Ramos (cell line): ENCODE measurements around the gene HSPH1.
"Not testable (repeated sequence)": the region's sequence is repeated elsewhere in the genome, so short reads cannot be mapped to it uniquely, and the experiment has no call there.

ENCODE experiments used
- in situ Hi-C: fragments of 300-500 bp; cut with MboI; formaldehyde crosslinking; loops from one replicate; pipeline ENCODE4 v1.14.3; 2022; ENCODE audit warnings: low sequenced_read_pairs; ENCODE audit not compliant: unreplicated experiment

Gene HSPH1

DNA sequence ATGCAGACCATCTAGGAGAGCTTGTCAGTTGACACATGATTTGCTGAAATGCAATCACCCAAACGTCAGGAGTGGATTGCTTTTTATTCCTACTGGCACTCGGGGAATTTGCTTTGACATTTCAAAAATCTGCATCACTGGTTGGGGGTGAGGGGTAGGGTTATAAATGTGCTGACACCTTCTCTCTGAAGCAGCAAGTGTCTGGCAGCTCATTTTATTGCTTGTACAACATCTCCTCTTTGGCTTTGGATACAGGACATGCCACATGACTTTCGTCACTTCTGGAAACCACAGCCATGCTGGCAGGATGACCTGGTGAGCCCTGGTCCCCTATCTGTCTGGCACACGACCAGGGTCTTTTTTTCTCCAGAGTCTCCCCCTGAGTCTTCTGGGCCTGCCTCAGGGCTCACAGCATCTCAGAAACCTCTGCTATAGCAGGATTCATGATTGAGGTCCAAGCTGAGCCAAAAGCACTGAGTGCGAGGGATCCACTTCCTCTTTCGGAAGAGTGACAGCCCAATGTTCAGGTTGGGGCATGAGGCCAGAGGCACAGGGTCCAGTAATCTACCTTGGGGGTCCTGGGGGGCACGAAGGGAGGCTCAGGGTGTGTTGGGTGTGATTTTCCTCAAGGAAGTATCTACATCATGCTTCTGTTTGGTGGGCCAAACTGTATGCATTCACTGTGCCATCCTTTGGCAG is 60.1 kb downstream of the HSPH1 start:
- in situ Hi-C loops: no loop called here

DNA sequence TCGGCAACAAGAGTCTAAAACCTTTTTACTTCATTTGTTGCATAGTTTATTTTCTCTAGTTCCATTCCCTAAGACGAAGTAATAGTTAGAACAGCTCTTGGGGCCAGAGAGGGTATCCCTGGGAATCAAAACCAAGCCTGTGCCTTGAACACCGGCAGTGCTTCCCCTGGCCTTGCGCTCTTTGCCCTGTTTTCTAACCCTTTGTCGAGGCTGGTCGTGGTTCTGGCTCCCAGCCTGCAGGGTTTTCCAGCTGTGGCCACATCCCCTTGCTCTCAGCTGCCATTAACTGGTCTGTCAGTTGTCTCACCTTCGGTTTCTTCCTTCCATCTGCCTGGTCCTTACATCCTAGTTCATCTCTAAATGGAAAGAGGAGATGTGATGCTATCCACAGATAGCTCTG is 61.0 kb downstream of the HSPH1 start:
- in situ Hi-C loops: no loop called here

DNA sequence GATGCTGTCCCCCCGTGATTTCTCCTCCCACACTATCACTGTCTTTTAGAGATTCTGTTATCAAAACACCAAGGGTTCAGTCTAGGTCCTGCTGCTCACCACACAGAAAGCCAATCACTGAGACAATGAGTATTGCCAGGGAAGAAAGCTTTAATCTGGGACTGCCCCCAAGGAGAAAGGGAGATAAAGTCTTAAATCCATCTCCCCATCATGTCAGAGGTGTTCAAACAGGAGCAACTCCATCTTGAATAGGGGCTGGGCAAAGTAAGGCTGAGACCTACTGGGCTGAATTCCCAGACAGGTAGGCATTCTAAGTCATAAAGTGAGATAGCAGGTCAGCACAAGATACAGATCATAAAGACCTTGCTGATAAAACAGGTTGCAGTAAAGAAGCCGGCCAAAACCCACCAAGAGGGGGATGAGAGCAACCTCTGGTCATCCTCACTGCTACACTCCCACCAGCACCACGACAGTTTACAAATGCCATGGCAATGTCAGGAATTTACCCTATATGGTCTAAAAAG is 63.7 kb downstream of the HSPH1 start:
- in situ Hi-C loops: not testable (repeated sequence)

DNA sequence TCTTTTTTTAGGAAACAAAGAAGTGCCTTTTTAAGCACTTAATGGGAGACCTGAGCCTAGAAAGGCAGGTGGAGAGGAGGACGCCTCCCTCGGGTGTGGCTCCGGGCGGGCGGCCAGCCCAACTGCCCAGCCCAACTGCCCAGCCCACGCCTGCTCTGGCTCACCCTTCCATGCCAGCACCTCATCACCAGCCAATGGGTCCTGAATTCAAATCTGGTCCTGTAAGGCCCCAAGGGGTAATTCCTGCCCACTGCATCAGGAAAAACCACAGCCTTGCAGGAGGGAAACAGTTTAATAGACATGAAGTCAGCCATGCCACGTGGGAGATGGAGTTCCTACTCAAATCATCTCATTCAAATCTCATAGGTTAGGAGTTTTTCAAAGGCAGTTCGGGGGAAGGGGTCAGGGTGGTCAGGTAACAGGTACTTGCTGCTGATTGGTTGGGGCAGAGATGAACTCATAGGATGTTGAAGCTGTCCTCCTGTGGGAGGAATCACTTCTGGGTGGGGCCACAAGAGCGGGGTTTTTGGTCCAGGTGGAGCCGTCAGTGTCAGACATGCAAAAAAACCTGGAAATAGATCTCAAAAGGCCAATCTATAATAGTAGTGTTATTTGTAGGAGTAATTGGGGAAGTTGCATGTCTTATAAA is 64.9 kb downstream of the HSPH1 start:
- in situ Hi-C loops: no loop called here

DNA sequence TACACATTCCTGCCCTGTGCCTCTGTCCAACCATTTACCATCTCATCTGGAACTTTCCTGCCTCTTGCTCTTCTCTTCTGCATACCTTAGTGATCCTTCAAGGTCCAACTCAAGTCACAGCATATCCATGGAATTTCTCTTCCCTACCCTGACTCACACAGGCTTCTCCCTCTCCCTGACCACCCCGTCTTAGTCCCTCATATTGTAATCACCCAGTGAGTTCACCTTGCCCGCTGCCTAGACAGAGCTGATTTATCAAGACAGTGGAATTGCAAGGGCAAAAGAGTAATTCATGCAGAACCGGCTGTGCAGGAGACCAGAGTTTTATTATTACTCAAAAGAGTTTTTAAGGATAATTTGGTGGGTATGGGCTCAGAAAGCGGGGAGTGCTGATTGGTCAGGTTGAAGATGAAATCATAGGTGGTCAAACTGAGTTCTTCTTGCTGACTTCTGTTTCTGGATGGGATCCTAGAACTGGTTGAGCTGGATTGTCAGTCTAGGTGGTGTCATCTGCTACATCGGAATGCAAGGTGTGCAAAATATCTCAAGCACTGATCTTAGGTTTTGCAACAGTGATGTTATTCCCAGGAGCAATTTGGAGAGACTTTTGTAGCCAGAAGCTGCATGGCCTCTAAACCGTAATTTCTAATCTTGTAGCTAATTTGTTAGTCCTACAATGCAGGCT is 67.2 kb downstream of the HSPH1 start:
- in situ Hi-C loops: no loop called here

DNA sequence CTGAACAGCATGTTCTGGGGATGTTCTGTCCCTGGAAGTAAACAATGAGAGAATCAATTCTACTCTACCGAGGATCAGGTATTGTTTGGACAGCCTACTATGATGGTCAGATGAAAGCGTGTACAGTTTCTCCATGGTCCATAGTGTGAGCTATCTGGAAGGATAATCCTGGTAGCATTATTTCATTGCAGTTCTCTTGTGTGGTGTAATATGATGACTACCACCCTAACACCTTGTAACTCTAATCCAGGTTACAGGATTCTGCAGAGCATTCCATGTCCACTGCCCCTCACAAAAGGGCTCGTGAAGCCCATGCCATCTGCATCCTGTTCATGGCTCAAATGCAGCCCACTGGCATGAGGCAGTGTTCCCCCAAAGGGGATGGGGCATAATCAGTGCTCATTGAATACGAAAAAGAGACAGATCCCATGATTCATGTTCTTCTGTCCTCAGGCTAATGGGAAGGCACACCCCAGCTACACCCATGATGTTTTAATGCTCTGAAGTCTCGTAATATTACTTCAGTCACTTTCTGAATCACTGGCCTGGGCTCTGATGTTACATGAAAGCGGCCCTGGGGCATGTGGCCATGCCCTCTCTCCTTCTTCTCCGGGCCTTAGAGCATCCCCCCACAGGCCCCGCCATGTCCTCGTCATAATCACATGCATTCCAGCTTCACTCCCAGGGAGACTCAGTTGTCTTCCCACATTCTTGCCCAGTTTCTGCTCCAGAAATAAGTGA is 68.4 kb downstream of the HSPH1 start:
- in situ Hi-C loops: no loop called here

DNA sequence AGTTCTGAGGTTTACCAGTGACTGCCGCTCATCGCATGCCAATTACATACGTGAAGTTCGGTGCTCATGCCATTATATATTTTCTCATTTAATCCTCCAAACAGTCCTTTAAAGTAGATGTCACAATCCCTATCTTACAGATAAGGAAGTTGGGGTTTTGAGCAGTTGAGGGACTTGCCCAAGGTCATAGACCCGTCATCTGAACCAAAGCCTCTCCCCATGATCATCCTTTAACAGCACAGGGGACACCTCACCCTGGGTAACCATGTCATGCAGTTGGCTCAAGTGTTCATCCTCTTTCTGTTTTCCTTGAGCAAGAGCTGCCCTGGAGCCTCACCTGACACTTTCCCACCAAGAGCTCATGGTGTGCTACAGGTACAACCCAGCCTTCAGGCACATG is 69.1 kb downstream of the HSPH1 start:
- in situ Hi-C loops: no loop called here

DNA sequence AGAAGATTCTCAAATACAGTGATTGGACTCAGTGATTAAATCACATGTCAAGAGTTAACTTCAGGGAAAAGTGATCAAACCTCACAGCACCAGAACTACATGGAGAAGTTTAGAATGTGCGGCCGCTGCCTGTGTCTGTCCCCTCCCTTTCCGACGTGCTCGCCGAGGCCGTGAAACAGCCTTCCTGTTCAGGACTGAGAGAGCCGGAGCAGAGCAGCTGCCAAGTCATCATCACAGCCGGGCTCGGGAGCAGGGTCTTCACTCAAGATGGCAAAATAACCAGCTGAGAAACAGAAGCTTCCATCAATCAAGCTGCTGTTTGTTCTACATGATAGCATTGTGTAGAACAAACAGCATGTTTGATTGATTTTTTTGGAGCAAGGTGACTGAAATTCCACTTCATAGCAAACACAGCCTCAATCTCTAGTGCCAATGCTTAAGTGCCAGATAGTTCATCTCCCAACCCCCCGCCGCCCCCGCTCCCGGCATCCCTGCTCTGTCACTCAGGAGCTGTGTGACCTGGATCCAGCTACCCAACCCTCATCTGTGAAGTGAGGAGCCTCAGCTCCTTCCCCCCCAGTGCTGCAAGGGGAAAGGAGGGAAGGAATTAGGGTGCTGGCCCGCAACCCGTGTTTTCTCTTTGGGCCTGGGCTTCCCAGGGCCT is 70.6 kb downstream of the HSPH1 start:
- in situ Hi-C loops: no loop called here

DNA sequence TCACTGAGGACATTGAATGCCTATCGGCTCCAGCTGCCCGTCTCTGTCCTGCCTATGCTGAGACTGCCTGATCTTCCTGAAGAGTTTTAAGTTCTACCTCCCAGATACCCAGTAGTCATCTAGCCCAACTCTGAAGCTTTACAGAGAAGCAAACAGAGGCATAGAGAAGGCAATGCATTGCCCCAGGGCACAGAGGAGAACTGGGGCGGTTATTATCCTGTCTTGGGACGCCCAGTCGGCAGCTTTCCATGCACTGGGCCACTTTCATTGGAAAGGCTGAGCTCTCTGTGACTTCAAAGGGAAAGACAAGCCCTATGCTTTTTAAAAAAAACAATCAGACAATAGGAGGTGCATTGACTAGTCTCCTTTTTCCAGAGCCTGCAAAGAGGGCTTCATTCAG is 71.6 kb downstream of the HSPH1 start:
- in situ Hi-C loops: no loop called here

DNA sequence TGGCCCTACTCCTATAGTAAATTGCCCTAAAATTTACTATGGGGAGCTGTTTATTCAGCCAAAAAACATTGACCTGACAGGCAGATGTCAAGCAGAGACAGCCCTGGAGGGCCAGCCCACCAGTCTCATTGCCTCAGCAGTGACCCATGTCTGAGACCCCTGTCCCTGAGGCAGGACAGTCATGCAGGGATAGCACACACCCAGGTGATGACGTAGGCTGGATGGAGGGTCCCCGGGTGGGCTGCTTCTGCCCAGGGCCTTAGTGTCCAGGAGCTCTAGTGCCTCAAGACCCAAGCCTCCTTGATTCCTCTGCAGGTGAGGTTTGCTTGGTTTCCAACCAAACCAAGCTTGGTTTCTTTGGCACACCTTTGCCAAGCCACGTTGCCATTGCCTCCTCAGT is 72.1 kb downstream of the HSPH1 start:
- in situ Hi-C loops: no loop called here

DNA sequence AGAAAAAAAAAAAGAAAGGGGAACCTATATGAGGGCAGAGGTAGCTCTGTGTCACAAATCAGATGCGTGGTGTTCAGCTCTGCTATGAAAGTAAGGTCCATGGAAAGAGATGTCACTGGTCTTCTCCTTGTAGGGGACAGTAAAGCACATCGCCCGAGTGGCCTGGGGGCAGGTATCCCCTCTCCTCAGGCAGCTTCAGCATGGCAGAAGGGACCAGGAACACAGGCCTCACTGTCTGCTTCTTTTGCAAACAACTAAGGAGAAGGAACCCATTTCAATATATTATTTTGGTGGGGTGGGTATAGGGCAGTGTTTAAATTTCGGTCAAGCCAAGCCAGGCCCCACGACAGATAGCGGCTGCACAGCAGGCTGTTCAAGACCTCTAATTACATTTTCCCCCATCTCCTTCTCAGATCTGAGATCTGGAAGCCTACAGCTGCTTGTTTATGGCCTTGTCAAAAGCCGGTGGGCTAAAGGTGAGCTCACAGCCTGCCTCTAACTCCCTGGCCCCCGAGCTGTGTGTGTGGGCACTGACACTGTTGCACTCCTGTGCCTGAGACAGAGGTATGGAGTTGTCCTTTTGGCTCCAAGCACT is 72.8 kb downstream of the HSPH1 start:
- in situ Hi-C loops: no loop called here
